ENCODE data around the gene DLX3. TPM values are rescaled to one million over a fixed set of nuclear protein-coding genes. Genes with fewer than 3 reads are reported as not detected.
A peak's percentile ranks its signal among the peaks of the same experiment; 100 is the strongest.

DLX3 gene
- polyA plus RNA-seq, 2 of the 4 experiments (the other 2 are of a cell fraction), result 0.17 TPM; not detected in 1

DNA sequence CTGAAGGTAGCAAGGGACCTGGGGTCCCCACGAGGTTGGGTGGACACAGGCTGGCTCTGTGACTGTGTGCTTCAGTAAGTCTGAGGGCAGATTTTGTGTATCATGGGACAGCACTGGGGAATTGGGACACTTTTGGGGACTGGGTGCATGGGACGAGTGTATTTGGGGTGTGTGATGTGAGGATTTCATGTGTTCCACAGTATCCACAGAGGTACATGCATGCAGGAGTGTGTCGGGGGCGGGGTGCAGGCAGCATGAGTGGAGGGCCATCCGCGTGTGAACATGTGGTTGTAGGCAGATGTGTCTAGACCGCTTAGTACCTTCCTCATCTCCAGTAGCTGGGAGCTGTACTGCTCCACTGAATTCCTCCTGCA is 1.1 kb upstream of the DLX3 start:
- peaks cover 29% of the 10 kb centered on the region for H3K4me1 ChIP-seq
- no peak for DNase-seq (ENCODE audit: low read depth in 1 of 2, low spot score in 1 of 2)
- H3K4me2 ChIP-seq, result peak overlapping the region; percentile 98
- peak overlapping the region; percentile 62; the same call in 2 of the 3 replicates for H3K4me3 ChIP-seq
- H3K27ac ChIP-seq, result peak overlapping the region in 1 of 2 experiments; percentile 90; a peak in 2 of 6 replicates
- WGBS (ENCODE audit: missing lambda C conversion rate), result 46% methylated on average over 7 of the region's 7 CpGs
- no peaks in the 10 kb centered on the region for H3K9me3 ChIP-seq
- FAIRE-seq, result no peak
- ChIA-PET CTCF (interaction anchor here (0.6 to 82.2 kb wide), 66 partner anchors 9 to 561 kb away, joined by 3 to 2613 read pairs (median 8); partner anchors contain the start of genes DLX4, ITGA3, NXPH3 and PDK2), POLR2A (interaction anchor here (1.0 to 1.4 kb wide), 3 partner anchors 28 to 115 kb away, joined by 3 to 6 read pairs (median 5); partner anchors contain the start of gene DLX4)
- ATAC-seq, result no peak; a peak in 1 of 6 replicates
- TF ChIP-seq RFX5 (IDR thresholded peaks at IDR 0.05) (no peak), HOXA7 (CRISPR knock-in tag; IDR thresholded peaks at IDR 0.05) (no peak), RNF2 (IDR thresholded peaks at IDR 0.05; ENCODE audit: borderline replicate concordance, low read depth) (no peak), KDM5A (IDR thresholded peaks at IDR 0.05) (no peak), POLR2A (IDR thresholded peaks at IDR 0.05; ENCODE audit: low read length) (no peak), POLR2AphosphoS2 (conservative IDR thresholded peaks at IDR 0.05; ENCODE audit: low read length) (no peak), NPAS2 (CRISPR knock-in tag; IDR thresholded peaks at IDR 0.05; ENCODE audit: borderline replicate concordance) (no peak), JUNB (IDR thresholded peaks at IDR 0.05) (no peak), SREBF2 (IDR thresholded peaks at IDR 0.05) (no peak), SMC3 (IDR thresholded peaks at IDR 0.05) (no peak), KDM1A (IDR thresholded peaks at IDR 0.05; ENCODE audit: low read depth) (no peak), ZC3H11A (IDR thresholded peaks at IDR 0.05) (no peak), HEYL (CRISPR knock-in tag; IDR thresholded peaks at IDR 0.05) (no peak), MAFK (IDR thresholded peaks at IDR 0.05; ENCODE audit: partially characterized antibody) (no peak)
- TF ChIP-seq, protein P1, sequence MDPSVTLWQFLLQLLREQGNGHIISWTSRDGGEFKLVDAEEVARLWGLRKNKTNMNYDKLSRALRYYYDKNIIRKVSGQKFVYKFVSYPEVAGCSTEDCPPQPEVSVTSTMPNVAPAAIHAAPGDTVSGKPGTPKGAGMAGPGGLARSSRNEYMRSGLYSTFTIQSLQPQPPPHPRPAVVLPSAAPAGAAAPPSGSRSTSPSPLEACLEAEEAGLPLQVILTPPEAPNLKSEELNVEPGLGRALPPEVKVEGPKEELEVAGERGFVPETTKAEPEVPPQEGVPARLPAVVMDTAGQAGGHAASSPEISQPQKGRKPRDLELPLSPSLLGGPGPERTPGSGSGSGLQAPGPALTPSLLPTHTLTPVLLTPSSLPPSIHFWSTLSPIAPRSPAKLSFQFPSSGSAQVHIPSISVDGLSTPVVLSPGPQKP (IDR thresholded peaks at IDR 0.05; ENCODE audit: low read depth, low read length), result no peak
- TF ChIP-seq, protein P2, sequence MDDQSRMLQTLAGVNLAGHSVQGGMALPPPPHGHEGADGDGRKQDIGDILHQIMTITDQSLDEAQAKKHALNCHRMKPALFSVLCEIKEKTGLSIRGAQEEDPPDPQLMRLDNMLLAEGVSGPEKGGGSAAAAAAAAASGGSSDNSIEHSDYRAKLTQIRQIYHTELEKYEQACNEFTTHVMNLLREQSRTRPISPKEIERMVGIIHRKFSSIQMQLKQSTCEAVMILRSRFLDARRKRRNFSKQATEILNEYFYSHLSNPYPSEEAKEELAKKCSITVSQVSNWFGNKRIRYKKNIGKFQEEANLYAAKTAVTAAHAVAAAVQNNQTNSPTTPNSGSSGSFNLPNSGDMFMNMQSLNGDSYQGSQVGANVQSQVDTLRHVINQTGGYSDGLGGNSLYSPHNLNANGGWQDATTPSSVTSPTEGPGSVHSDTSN (IDR thresholded peaks at IDR 0.05), result no peak

DNA sequence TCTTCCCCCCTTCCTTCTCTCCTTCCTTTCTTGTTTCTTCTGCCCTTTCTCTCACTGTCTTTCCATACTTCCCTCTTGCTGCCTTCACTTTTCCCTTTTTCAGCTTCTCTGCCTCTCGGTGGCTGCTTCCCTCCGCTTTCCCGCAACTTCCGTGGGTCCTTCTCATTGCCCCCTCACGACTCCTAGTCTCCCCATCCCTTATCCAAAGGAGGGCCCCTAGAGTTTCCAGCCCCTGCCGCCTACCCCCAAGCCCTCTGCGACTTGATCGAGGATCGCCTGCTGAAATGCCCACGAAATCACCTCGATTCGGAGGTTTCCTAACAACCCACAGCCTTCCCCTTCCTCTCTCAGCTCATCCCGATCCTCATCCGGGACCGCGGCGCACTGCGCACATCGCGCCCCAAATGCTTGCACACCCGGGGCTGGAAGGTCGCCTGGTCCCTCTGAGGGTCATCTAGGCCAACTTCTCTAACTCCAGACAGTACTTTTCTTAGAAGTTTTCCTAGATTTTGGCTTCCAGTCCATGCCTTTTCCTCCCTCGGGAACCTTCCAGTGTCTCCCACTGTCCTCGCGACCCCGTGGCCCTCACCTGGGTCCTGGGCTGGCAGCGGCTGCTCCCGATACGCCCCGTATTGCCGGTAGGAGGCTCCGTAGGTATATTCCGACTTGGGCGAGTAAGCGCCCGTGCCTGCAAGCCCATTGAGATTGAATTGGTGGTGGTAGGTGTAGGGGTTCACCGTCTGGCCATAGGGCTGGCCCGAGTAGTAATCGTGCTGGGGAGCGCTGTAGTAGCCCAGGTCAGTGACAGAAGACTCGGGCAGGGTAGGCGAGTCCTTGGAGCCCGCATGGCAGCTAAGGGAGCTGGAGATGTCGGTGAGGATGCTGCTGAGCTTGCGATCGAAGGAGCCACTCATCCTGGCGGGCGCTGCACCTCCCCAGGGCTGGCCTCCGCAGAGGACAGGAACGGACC is 654 bp downstream of the DLX3 start:
- H3K4me3 ChIP-seq, result peak overlapping the region; percentile 37; the same call in 2 of the 3 replicates
- DNase-seq (ENCODE audit: low read depth in 1 of 2, low spot score in 1 of 2) (no peak), ATAC-seq (no peak), FAIRE-seq (no peak)
- POLR2A ChIA-PET, result no interaction called here
- peak overlapping the region; percentile 78 for H3K4me2 ChIP-seq
- 55% methylated on average over 44 of the region's 50 CpGs for WGBS (ENCODE audit: missing lambda C conversion rate)
- H3K27ac ChIP-seq, result peak overlapping the region in 1 of 2 experiments; percentile 19; a peak in 1 of 6 replicates
- TF ChIP-seq, protein P1 (IDR thresholded peaks at IDR 0.05; ENCODE audit: low read depth, low read length), result no peak
- TF ChIP-seq MAFK (IDR thresholded peaks at IDR 0.05; ENCODE audit: partially characterized antibody), result peak; percentile 11
- no peaks in the 10 kb centered on the region for H3K9me3 ChIP-seq
- H3K4me1 ChIP-seq, result peaks cover 29% of the 10 kb centered on the region
- CTCF ChIA-PET, result interaction anchor here (0.8 to 82.2 kb wide), 17 partner anchors 13 to 437 kb away, joined by 3 to 2613 read pairs (median 54); partner anchors contain the start of genes DLX4, SLC35B1 and TAC4

- no peaks in the 10 kb centered on the region for H3K9me3 ChIP-seq
- ATAC-seq, result no peak
- no peak overlapping the region for H3K27ac ChIP-seq
- H3K4me1 ChIP-seq, result peaks cover 27% of the 10 kb centered on the region
- 76% methylated on average over 76 of the region's 77 CpGs for WGBS (ENCODE audit: missing lambda C conversion rate)
- ChIA-PET POLR2A (no interaction called here), CTCF (interaction anchor here (0.8 to 82.2 kb wide), 5 partner anchors 12 to 286 kb away, joined by 3 to 2613 read pairs (median 365); partner anchors contain the start of genes SLC35B1 and TAC4)
- no peak overlapping the region for H3K4me3 ChIP-seq
- H3K4me2 ChIP-seq, result no peak overlapping the region
- DNase-seq (ENCODE audit: low read depth in 1 of 2, low spot score in 1 of 2), result no peak
- FAIRE-seq, result no peak
- TF ChIP-seq NFE2L2 (conservative IDR thresholded peaks at IDR 0.05; ENCODE audit: low read length) (no peak), POLR2A (IDR thresholded peaks at IDR 0.05; ENCODE audit: low read length) (no peak), USF2 (IDR thresholded peaks at IDR 0.05) (no peak), RFX5 (IDR thresholded peaks at IDR 0.05) (no peak), MAFK (IDR thresholded peaks at IDR 0.05; ENCODE audit: partially characterized antibody) (no peak), CHD4 (IDR thresholded peaks at IDR 0.05; ENCODE audit: borderline replicate concordance) (no peak), BCL3 (IDR thresholded peaks at IDR 0.05) (no peak)
- TF ChIP-seq, protein P3, sequence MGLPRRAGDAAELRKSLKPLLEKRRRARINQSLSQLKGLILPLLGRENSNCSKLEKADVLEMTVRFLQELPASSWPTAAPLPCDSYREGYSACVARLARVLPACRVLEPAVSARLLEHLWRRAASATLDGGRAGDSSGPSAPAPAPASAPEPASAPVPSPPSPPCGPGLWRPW (IDR thresholded peaks at IDR 0.05), result no peak
- TF ChIP-seq, protein P2 (IDR thresholded peaks at IDR 0.05), result no peak
Observed at GRCh38 chr17:49993423-49994060, 1.5 kb downstream of the DLX3 start.

All from A549 (cell line).